SK-N-MC (cell line): ENCODE measurements around the gene CLEC2L.

Experiments used
- EZH2 ChIP-seq: fragments of 200-600 bp; sonication (generic); IDR thresholded peaks from one replicate; pipeline ENCODE4 v1.6.1; 2017; ENCODE audit warnings: antibody characterized with exemption
- FOXP2 ChIP-seq: optimal IDR thresholded peaks from 2 replicates; pipeline ENCODE3; 2011; ENCODE audit warnings: mild to moderate bottlenecking, moderate library complexity; ENCODE audit not compliant: insufficient read depth; ENCODE audit errors: extremely low read length, control extremely low read depth
- POLR2AphosphoS5 ChIP-seq: IDR thresholded peaks from 2 replicates; pipeline ENCODE4 v1.6.1; 2012; ENCODE audit warnings: mild to moderate bottlenecking, low read depth, low read length, borderline replicate concordance

DNA sequence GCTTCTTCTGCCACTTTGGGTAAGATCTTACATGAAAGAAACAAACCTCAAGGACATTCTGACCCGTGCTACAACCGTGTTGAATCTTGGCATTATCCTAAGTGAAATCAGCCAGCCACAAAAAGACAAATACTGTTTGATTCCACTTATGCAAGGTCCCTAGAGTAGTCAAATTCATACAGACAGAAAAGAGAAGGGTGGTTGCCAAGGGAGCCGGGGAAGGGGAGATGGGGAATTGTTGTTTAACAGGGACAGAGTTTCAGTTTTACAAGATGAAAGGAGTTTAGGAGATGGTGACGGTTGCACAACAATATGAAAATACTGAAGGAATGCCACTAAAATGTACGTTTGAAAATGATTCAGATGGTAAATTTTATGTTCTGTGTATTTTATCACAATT, 12.2 kb upstream of the CLEC2L start:
- TF ChIP-seq EZH2: no peak
- TF ChIP-seq POLR2AphosphoS5: no peak
- TF ChIP-seq FOXP2: no peak
